Thyroid gland (tissue), 4 donors: ENCODE measurements around the gene TNP2. TPM values are rescaled to one million over a fixed set of nuclear protein-coding genes. Genes with fewer than 3 reads are reported as not detected.
A peak's percentile ranks its signal among the peaks of the same experiment; 100 is the strongest.

Source experiments
- DNase-seq, 2 donors: peaks; one replicate each; pipeline ENCODE4 v3.0.0-alpha.2; 2019
- H3K27ac ChIP-seq, 3 donors: fragments of 200-600 bp; sonication (generic); 1 replicate in 2 of 3; 2 replicates in 1 of 3; pipeline ENCODE4 v1.5.1; 2016 to 2019; ENCODE audit warnings: mild to moderate bottlenecking in 1 of 3, moderate library complexity in 1 of 3
- H3K27me3 ChIP-seq: fragments of 200-600 bp; sonication (generic); one replicate; pipeline ENCODE4 v1.5.1; 2019
- H3K36me3 ChIP-seq, 2 donors: fragments of 200-600 bp; sonication (generic); one replicate each; pipeline ENCODE4 v1.5.1; 2016 to 2019
- H3K4me1 ChIP-seq, 2 donors: fragments of 200-600 bp; sonication (generic); one replicate each; pipeline ENCODE4 v1.5.1; 2017 to 2019
- H3K4me3 ChIP-seq, 3 donors: fragments of 200-600 bp; sonication (generic); replicated peaks in 1 of 3; 1 replicate in 2 of 3; 2 replicates in 1 of 3; pipeline ENCODE4 v1.5.1; 2016; ENCODE audit warnings: mild to moderate bottlenecking in 1 of 3
- H3K9me3 ChIP-seq: fragments of 200-600 bp; sonication (generic); one replicate; pipeline ENCODE4 v1.5.1; 2017
- CTCF ChIP-seq, 6 experiments: fragments of 200-600 bp in 3 of 6; fragments of 450-650 bp in 3 of 6; sonication (generic) in 3 of 6; IDR thresholded peaks; one replicate each; pipeline ENCODE4 v1.5.1; 2016 to 2019; ENCODE audit warnings: antibody characterized with exemption in 6 of 6, mild to moderate bottlenecking in 2 of 6, inconsistent platforms in 1 of 6, moderate library complexity in 1 of 6
- POLR2A ChIP-seq, 2 donors: fragments of 450-650 bp; IDR thresholded peaks; one replicate each; pipeline ENCODE4 v1.6.1; 2017; ENCODE audit warnings: antibody characterized with exemption in 2 of 2, mild to moderate bottlenecking in 2 of 2, moderate library complexity in 1 of 2
- WGBS, 2 donors: methylation state at CpG; one replicate each; pipeline ENCODE4 v1.1.5; 2017; 5-methylcytosine and 5-hydroxymethylcytosine counted together
- intact Hi-C: fragments of 100-400 bp; cut with DNase I; formaldehyde crosslinking; loops from one replicate; pipeline ENCODE4 v1.15.1; 2023
- total RNA-seq, 4 donors: library from RNA; depleted of rRNA; stranded (reverse); fragments of >200 nt; gene quantifications; one replicate each; pipeline ENCODE4 v1.2.3, GENCODE V29; 2016

TNP2 gene
- total RNA-seq, 4 donors from 2014 or later = not detected

- H3K36me3 ChIP-seq = no peaks in the 10 kb centered on the region
- WGBS, 2 donors = 48 to 66% methylated on average over 12 to 15 of the region's 15 CpGs
- peaks cover 18 to 32% of the 10 kb centered on the region in 2 donors for H3K4me1 ChIP-seq
- TF ChIP-seq POLR2A (IDR thresholded peaks at IDR 0.05) (no peak), CTCF (IDR thresholded peaks at IDR 0.05) (no peak)
- peak; percentile 85 to 88 for DNase-seq
- H3K9me3 ChIP-seq = no peaks in the 10 kb centered on the region
- intact Hi-C loops = loop anchor here (5.0 kb wide), 1 partner anchor 88 kb away; the partner anchor contains the start of gene RMI2
- H3K27me3 ChIP-seq = no peaks in the 10 kb centered on the region
- no peak overlapping the region for H3K4me3 ChIP-seq
- peak overlapping the region in 1 of 3 donors; percentile 22 for H3K27ac ChIP-seq
These were observed 10.3 kb downstream of the TNP2 start for GRCh38 chr16:11258553-11259492.

DNA sequence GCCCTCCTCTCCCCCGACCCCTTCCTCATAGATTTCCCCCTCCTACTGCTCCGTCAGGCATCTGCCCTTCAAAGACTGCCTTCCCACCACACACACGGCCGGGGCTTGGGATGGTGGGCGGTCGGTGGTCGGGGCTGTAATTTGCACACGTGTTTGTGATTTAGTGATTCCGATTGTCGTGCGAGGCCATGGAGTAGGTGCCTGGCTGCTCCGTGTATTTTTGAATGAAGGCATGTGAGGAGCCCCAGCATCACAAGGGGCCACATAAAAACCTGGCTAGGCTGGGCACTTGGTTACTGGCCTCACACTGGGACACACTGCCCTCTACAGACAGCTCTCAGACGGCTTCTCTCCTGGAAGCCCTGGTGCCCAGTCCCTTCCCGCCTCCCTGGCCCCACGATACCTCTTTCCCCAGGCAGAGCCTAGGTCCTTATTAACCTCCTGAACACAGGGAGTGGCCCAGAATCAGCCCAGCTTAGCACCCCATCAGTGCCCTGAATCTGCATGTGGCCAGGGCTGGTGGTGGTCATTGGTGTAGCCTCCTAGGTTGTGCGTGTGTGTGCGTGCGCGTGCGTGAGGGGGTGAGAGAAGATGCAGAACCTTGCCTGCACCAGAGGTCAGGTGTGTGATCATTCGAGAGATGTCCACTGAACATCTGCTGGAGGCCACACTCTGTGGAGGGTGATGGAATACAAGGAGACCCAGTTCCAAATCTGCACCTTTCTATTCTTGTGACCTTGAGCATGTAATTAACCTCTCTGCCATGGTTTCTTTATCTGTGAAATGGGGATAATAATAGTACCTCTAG lies 11.8 kb downstream of the TNP2 start:
- Histone ChIP-seq H3K27ac (peak overlapping the region in 2 of 3 donors; percentile 98), H3K27me3 (no peaks in the 10 kb centered on the region), H3K9me3 (no peaks in the 10 kb centered on the region), H3K36me3 (no peaks in the 10 kb centered on the region), H3K4me1 (peaks cover 18 to 36% of the 10 kb centered on the region in 2 donors), H3K4me3 (peak overlapping the region in 1 of 3 donors; percentile 83)
- 28 to 32% methylated on average over 19 to 21 of the region's 21 CpGs for WGBS, 2 donors
- TF ChIP-seq POLR2A (IDR thresholded peaks at IDR 0.05) (no peak), CTCF (IDR thresholded peaks at IDR 0.05) (peak in 5 of 6 experiments; percentile 63 to 84 (median 78))
- DNase-seq = peak; percentile 82 to 84
- intact Hi-C loops = loop anchor here (2.0 to 5.0 kb wide), 2 partner anchors 90 to 287 kb away; partner anchors contain the start of gene RMI2

- H3K4me3 ChIP-seq = peak overlapping the region; percentile 83 to 88 (median 83)
- 0 to 3% methylated on average over 6 to 15 of the region's 32 CpGs for WGBS, 2 donors
- H3K36me3 ChIP-seq = no peaks in the 10 kb centered on the region
- peaks cover 18 to 36% of the 10 kb centered on the region in 2 donors for H3K4me1 ChIP-seq
- peak; percentile 62 to 68 for DNase-seq
- no peaks in the 10 kb centered on the region for H3K27me3 ChIP-seq
- H3K9me3 ChIP-seq = no peaks in the 10 kb centered on the region
- peak overlapping the region; percentile 98 to 99 (median 98) for H3K27ac ChIP-seq
- intact Hi-C loops = loop anchor here (2.0 to 5.0 kb wide), 2 partner anchors 91 to 286 kb away; partner anchors contain the start of gene RMI2
- TF ChIP-seq CTCF (IDR thresholded peaks at IDR 0.05) = no peak
- TF ChIP-seq POLR2A (IDR thresholded peaks at IDR 0.05) = no peak
These were observed 12.4 kb downstream of the TNP2 start for GRCh38 chr16:11256661-11257130.

- DNase-seq = peak; percentile 84 to 85
- H3K27me3 ChIP-seq = no peaks in the 10 kb centered on the region
- TF ChIP-seq CTCF (IDR thresholded peaks at IDR 0.05) (peak; percentile 49 to 96 (median 96)), POLR2A (IDR thresholded peaks at IDR 0.05) (peak; percentile 76 to 98)
- peak within 1 kb of the TSS; percentile 83 to 88 (median 83) for H3K4me3 ChIP-seq
- peak within 1 kb of the TSS; percentile 98 to 99 (median 98) for H3K27ac ChIP-seq
- 0 to 1% methylated on average over 21 to 50 of the region's 100 CpGs for WGBS, 2 donors
- intact Hi-C loops = loop anchor here (2.0 to 5.0 kb wide), 2 partner anchors 91 to 285 kb away; partner anchors contain the start of gene RMI2
- H3K9me3 ChIP-seq = no peaks in the 10 kb centered on the region
- H3K4me1 ChIP-seq = peaks cover 18 to 36% of the 10 kb centered on the region in 2 donors
- no peaks in the 10 kb centered on the region for H3K36me3 ChIP-seq
These were observed 13.1 kb downstream of the TNP2 start, which contains the start of gene SOCS1 for GRCh38 chr16:11255737-11256660. Gene SOCS1 (minus strand): TSS chr16:11256204. CDS start chr16:11255478, 726 bp downstream.
